ENCODE measurements around the gene TMC5.

DNA sequence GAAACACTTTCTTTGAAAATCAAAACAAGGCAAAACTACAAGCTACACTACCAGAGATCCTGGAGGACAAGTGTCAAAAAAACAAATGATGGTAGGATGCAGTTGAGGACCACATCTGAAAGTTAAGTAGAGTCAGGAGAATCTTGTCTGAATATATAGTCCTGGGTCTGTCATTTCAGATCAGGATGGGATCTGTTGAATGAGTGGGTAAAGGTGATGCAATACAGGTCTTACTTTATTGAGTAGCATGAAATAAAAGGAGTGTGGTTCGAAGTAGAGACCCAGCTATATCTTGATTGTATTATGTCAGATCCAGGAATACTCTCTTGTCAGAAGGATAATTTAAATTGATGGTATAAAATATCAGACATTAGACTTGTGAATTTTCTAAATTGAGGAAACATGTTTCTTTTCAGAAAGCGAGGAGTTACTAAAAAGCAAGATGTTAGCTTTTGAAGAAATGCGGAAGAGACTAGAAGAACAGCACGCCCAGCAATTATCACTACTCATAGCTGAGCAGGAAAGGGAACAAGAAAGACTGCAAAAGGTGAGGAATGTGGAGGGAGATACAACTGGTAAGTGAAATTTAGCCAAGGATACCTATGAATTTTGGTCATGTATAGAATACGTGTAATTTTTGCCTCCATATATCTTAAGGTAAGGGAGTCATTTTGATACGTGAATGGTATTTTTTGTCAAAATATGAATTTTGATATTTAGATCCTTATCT, 122.7 kb downstream of the TMC5 start:
- TF ChIP-seq, protein P1, sequence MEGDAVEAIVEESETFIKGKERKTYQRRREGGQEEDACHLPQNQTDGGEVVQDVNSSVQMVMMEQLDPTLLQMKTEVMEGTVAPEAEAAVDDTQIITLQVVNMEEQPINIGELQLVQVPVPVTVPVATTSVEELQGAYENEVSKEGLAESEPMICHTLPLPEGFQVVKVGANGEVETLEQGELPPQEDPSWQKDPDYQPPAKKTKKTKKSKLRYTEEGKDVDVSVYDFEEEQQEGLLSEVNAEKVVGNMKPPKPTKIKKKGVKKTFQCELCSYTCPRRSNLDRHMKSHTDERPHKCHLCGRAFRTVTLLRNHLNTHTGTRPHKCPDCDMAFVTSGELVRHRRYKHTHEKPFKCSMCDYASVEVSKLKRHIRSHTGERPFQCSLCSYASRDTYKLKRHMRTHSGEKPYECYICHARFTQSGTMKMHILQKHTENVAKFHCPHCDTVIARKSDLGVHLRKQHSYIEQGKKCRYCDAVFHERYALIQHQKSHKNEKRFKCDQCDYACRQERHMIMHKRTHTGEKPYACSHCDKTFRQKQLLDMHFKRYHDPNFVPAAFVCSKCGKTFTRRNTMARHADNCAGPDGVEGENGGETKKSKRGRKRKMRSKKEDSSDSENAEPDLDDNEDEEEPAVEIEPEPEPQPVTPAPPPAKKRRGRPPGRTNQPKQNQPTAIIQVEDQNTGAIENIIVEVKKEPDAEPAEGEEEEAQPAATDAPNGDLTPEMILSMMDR (IDR thresholded peaks at IDR 0.05) = no peak
- TF ChIP-seq EP300 (IDR thresholded peaks at IDR 0.05) = no peak
- TF ChIP-seq POLR2A (IDR thresholded peaks at IDR 0.05) = no peak

All from tibial nerve (tissue), 4 donors.